ENCODE data around the gene SMARCB1. TPM values are rescaled to one million over a fixed set of nuclear protein-coding genes. Genes with fewer than 3 reads are reported as not detected.

Gene SMARCB1
- total and polyA plus RNA-seq, 2 donors from 2014 or later, result 68.7 to 79.0 TPM

DNA sequence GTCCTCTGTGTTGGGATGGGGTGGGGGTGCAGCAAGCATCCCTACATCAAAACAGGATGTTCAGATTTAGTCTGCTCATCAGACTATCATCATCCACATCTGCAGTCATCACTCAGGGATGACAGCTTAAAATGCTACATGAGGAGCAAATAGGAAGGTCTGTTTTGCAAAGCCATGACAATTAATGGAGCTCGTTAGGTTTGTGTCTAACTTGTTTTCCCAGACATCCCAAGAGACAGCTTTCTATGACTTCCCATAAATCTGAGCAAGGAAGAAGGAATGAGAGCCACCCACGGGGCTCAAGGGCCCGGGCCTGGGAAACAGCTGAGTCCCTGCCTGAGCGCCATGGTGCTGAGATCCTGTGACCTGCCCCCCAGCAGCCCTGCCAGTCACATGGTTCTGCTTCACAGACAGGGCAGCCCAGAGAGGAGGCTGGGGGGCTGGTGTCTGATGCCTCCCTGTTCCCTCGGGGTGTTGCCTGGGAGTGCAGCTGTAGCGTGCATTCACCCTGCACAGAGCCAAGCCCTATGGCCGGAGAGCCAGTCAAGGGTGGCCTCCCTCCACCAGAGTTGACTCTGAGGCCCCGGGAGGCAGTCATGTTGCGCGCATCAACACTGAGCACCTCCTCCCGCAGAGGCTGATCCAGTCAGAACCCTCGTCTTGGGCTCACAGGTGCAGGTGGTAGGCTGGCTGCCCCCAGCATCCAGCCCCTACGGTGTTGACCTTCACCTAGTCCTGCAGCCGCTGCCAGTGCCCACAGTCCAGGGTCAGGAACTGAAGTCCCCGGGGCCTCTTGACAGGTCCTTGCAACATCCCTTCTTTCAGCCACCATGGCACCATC is 40.0 kb downstream of the SMARCB1 start:
- intact Hi-C loops (cut with DNase I), result no loop called here
- peaks cover 0 to 9% (median 5%) of the 10 kb centered on the region in 3 donors for H3K4me1 ChIP-seq (ENCODE audit: control insufficient read depth in 2 of 3, insufficient read depth in 2 of 3, low read depth in 1 of 3, low read length in 3 of 3)
- TF ChIP-seq, protein P1, sequence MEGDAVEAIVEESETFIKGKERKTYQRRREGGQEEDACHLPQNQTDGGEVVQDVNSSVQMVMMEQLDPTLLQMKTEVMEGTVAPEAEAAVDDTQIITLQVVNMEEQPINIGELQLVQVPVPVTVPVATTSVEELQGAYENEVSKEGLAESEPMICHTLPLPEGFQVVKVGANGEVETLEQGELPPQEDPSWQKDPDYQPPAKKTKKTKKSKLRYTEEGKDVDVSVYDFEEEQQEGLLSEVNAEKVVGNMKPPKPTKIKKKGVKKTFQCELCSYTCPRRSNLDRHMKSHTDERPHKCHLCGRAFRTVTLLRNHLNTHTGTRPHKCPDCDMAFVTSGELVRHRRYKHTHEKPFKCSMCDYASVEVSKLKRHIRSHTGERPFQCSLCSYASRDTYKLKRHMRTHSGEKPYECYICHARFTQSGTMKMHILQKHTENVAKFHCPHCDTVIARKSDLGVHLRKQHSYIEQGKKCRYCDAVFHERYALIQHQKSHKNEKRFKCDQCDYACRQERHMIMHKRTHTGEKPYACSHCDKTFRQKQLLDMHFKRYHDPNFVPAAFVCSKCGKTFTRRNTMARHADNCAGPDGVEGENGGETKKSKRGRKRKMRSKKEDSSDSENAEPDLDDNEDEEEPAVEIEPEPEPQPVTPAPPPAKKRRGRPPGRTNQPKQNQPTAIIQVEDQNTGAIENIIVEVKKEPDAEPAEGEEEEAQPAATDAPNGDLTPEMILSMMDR (IDR thresholded peaks at IDR 0.05; ENCODE audit: borderline replicate concordance, extremely low read depth, insufficient read depth), result no peak
- DNase-seq, result peak in 4 of 5 donors; percentile 32 to 85 (median 52)
- H3K27me3 ChIP-seq (ENCODE audit: control insufficient read depth, insufficient read depth, low read length), result no peaks in the 10 kb centered on the region
- H3K9me3 ChIP-seq (ENCODE audit: control insufficient read depth in 2 of 3, insufficient read depth in 1 of 3, low read length in 3 of 3), result no peaks in the 10 kb centered on the region
- H3K36me3 ChIP-seq (ENCODE audit: control insufficient read depth in 2 of 3, insufficient read depth in 3 of 3, low read length in 3 of 3), result peaks cover 2 to 52% (median 32%) of the 10 kb centered on the region in 3 donors
- H3K9ac ChIP-seq (ENCODE audit: low read length in 3 of 3), result no peak overlapping the region
- H3K4me3 ChIP-seq (ENCODE audit: low read length in 3 of 3), result no peak overlapping the region
- FAIRE-seq, result no peak
- H3K27ac ChIP-seq (ENCODE audit: low read depth in 2 of 2, low read length in 2 of 2), result no peak overlapping the region

DNA sequence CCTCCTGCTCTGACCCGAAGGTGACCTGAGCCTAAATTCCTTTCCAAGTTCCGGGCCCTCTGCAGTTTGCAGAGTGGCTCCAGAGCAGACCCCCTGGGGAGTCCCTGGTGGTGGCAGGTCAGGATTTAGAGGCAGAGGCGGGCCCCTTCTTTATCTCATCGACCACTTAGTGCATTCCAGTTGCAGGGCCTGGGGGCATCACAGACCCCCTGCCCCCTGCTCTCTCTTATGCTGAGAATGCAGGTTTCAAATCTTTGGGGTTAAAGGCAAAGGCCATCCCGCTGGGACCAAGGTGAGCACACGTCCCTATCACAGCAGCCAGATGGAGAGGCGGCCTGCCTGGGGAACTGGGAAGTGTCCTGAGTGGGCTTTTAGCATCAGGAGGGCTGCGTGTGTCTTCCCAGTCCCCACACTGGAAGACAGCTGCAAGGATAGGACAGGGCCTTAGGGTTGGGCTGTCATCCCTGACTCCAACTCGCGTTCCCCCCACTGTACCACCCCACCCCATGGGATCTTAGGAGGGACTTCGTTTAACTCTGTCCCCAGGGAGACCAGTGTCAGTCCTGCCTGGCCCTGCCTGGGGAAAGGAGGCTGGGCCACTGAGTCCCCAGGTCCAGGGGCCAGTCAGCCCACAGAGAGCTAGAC is 40.7 kb downstream of the SMARCB1 start:
- Histone ChIP-seq H3K27me3 (ENCODE audit: control insufficient read depth, insufficient read depth, low read length) (no peaks in the 10 kb centered on the region), H3K9me3 (ENCODE audit: control insufficient read depth in 2 of 3, insufficient read depth in 1 of 3, low read length in 3 of 3) (no peaks in the 10 kb centered on the region), H3K27ac (ENCODE audit: low read depth in 2 of 2, low read length in 2 of 2) (no peak overlapping the region), H3K9ac (ENCODE audit: low read length in 3 of 3) (no peak overlapping the region), H3K4me3 (ENCODE audit: low read length in 3 of 3) (no peak overlapping the region), H3K36me3 (ENCODE audit: control insufficient read depth in 2 of 3, insufficient read depth in 3 of 3, low read length in 3 of 3) (peaks cover 2 to 54% (median 32%) of the 10 kb centered on the region in 3 donors), H3K4me1 (ENCODE audit: control insufficient read depth in 2 of 3, insufficient read depth in 2 of 3, low read depth in 1 of 3, low read length in 3 of 3) (peaks cover 0 to 6% (median 5%) of the 10 kb centered on the region in 3 donors)
- TF ChIP-seq, protein P1 (IDR thresholded peaks at IDR 0.05; ENCODE audit: borderline replicate concordance, extremely low read depth, insufficient read depth), result no peak
- intact Hi-C loops (cut with DNase I), result no loop called here
- no peak for FAIRE-seq
- DNase-seq, result peak in 1 of 5 donors; percentile 41

DNA sequence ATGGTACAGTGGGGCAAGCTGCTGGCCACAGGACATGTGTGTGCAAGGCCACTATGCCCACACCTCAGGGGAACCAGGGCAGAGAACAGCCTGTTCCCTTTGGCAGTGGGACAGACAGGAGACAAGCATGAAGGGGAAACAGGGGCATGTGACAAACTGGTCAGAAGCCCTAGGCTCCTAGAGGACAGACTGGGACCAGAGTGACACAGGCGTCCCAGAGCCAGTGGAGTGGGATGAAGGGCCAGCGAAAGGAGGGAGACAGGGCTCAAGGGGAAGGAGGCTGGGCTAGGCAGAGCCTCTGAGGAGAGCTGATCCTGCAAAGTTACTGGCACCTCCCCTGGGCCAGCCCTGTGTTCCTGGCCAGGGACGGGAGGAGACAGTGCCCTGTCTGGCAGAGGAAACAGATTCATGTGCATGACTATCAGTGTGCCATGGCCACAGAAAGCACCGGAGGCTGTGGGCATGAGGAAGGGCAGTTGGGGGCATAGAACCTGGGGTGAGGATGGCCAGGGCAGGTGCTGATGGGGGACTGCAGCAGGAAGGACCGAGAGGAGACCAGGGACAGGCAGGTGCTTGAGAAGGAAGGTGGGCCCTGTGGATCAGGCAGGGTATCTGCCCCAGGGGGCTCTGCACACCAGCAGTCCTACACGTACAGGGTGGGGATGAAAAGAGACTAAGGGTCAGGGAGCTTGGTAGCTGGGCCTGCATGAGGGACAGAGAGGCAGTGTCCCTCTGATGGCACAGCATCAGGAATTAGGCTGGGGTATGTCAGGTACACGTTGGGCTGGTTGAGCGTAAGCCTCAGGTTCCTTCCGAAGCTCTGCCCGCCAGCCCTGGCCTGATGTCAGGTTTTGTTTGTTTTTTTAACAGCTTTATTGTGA is 42.3 kb downstream of the SMARCB1 start:
- intact Hi-C loops (cut with DNase I), result no loop called here
- H3K4me3 ChIP-seq (ENCODE audit: low read length in 3 of 3), result no peak overlapping the region
- H3K36me3 ChIP-seq (ENCODE audit: control insufficient read depth in 2 of 3, insufficient read depth in 3 of 3, low read length in 3 of 3), result peaks cover 2 to 48% (median 28%) of the 10 kb centered on the region in 3 donors
- no peaks in the 10 kb centered on the region for H3K9me3 ChIP-seq (ENCODE audit: control insufficient read depth in 2 of 3, insufficient read depth in 1 of 3, low read length in 3 of 3)
- H3K27ac ChIP-seq (ENCODE audit: low read depth in 2 of 2, low read length in 2 of 2), result no peak overlapping the region
- FAIRE-seq, result no peak
- peak in 1 of 5 donors; percentile 32 for DNase-seq
- H3K9ac ChIP-seq (ENCODE audit: low read length in 3 of 3), result no peak overlapping the region
- H3K27me3 ChIP-seq (ENCODE audit: control insufficient read depth, insufficient read depth, low read length), result no peaks in the 10 kb centered on the region
- TF ChIP-seq, protein P1 (IDR thresholded peaks at IDR 0.05; ENCODE audit: borderline replicate concordance, extremely low read depth, insufficient read depth), result no peak
- H3K4me1 ChIP-seq (ENCODE audit: control insufficient read depth in 2 of 3, insufficient read depth in 2 of 3, low read depth in 1 of 3, low read length in 3 of 3), result peaks cover 0 to 6% (median 0%) of the 10 kb centered on the region in 3 donors
